ENCODE results near the gene LTC4S. TPM values are rescaled to one million over a fixed set of nuclear protein-coding genes. Genes with fewer than 3 reads are reported as not detected.

Gene LTC4S
- total RNA-seq, 1 donor from 2014 or later: 1.5 TPM

Small RNA genes within 50 kb of the gene (small RNA-seq; reads per million reads assigned to genes)
- gene MIR1229 (ENCODE audit: low replicate concordance): not detected

Other genes with a start within 250 kb of the LTC4S start
- 47.9 TPM for gene RUFY1, start 243.4 kb upstream of the LTC4S start, total RNA-seq
- 851 TPM for gene HNRNPH1, start 170.3 kb upstream of the LTC4S start, total RNA-seq
- gene CBY3, start 113.0 kb upstream of the LTC4S start, total RNA-seq: not detected
- 263 TPM for gene CANX, start 95.0 kb upstream of the LTC4S start, total RNA-seq
- gene MAML1, start 61.2 kb upstream of the LTC4S start, total RNA-seq: 14.9 TPM
- gene MGAT4B, start 12.9 kb downstream of the LTC4S start, total RNA-seq: 44.9 TPM
- gene SQSTM1, start 26.9 kb downstream of the LTC4S start, total RNA-seq: 90.7 TPM
- 25.7 TPM for gene MRNIP, start 64.8 kb downstream of the LTC4S start, total RNA-seq
- 45.2 TPM for gene TBC1D9B, start 113.9 kb downstream of the LTC4S start, total RNA-seq